CD4-positive, alpha-beta T cell treated with Interleukin-2 at 100 ng/mL for 4 hours (primary cell): Measurements from ENCODE around the gene ARID1B.
"Not testable (repeated sequence)": the region's sequence is repeated elsewhere in the genome, so short reads cannot be mapped to it uniquely, and the experiment has no call there.

Experiments
- DNase-seq: peaks from one replicate; pipeline ENCODE4 v3.0.0-alpha.2; 2020; ENCODE audit warnings: low spot score

ARID1B gene

DNA sequence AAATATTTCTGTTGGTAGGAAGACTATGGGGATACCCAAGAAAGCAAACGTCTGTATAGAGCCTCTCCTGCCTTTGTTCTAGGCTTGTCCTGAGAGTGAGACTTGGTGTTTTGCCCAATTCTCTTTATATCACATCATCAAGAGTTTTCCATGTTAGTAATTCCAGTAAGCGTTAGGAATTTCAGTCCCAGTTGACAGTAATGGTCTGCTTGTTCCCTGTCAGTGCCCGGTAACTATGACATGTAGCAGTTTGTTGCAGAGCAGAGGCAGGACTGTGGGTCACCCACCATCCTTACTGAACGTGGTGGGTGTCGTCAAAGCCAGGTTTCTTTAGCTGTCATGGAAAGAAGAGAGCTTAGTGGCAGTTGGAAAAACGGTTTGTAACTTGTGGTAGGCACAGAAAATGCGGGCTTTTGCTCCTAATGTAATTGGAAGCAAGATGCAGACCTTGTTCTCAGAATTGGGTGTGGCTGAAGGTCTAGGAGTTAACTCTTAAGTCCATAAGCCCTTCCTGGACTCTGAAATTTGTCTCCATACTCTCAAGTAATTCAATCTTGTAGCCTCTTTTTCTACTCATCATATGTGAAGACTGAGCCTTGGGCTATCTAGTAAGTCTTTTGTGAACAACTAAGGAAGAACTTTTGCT is 357.3 kb downstream of the ARID1B start:
- no peak for DNase-seq

DNA sequence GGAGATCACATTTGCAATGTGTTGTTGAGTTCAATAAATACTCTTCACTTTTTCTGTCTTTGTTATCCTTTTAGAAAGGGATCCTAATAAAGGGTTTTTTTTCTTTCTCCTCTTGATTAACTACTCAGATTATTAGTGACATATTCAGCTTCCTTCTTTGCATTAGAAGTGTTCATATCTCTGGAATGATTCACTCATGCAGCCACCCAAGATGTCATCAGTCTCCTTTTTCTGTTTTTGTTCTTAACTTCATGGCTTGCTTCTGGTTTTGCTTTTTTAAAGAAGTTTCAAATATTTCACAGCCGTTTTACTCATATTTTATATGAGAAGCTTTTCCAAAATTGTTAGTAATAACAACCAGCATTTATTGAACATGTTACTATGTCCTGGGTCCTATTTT is 358.5 kb downstream of the ARID1B start:
- DNase-seq: no peak

DNA sequence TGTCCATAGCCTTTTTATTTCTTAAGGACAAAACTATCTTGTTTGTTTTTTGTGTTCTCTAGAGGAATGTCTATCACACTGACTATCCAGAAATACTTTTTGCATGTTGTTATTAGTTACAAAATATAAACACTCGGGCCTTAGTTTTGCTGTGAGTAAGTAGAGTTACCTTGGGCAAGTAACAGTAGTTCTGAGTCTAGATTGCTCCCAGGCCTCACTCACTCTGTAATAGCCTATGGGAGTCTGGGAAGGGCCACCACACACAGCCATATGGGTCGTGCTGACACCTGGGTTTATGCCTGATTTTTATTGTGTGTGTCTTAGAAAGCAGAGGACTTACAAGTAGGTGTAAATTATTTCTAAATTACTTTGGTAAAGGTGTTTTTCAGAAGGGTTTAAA is 360.3 kb downstream of the ARID1B start:
- DNase-seq: no peak

DNA sequence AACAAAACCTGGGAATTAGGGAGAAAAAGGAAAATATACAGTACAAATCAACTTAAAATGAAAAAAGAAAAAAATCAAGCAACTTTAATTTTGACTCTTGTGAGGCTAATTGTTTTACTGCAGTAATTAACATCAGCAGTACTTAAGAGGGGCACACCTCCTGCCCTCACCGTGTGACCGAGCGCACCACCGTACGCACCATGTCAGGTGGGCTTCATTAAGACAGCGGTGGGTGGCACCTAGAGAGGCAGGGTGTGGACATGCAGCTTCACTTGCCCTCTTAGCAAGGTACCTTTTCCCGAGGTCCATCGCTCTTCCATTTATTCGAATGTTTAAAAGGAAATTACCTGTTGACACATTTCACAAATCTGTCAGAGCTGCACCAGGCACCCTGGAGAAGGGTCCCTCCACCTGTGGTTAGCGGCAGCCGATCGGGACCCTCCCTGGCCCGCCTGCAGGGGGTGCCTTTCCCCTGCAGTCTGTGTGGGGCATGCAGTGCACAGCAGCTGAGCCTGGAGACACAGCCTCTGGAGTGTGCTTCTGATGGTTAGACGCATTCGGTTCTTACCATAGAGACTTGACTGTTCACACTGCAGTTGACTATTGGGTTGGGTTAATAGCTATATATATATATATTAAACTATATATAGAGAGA is 362.0 kb downstream of the ARID1B start:
- no peak for DNase-seq

DNA sequence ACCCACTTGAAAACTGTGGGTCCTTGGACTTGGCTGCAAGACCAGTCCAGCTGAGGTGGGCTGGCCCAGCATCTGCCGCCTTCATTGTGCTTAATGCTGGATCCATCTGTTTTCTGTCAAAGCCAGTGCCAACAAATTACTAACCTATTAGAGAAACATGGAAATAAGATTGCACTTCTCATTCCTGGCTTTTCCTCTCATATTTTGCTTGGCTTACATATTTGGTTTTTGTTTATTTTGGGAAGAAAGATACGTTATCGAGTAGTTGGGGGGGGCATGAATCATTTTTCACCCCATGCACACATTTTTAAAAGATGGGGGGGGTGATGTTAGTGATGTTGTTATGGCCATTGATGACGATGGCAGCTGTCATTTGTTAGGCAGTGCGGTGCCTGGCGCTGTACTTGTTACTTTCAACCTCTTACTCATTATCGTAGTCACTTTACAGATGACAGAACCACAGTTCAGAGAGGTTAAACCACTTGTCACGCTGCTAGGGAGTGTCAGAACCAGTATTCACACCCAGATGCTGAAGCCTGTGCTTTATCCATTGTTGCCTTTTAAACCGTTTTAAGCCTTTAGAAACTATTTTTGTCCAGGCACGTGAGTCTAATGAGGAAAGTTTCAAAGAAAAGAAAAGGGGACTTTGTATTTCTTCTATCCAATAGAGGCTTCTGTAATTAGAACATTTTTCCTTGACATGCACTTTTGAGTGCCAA is 366.2 kb downstream of the ARID1B start:
- DNase-seq: peak; percentile 47

DNA sequence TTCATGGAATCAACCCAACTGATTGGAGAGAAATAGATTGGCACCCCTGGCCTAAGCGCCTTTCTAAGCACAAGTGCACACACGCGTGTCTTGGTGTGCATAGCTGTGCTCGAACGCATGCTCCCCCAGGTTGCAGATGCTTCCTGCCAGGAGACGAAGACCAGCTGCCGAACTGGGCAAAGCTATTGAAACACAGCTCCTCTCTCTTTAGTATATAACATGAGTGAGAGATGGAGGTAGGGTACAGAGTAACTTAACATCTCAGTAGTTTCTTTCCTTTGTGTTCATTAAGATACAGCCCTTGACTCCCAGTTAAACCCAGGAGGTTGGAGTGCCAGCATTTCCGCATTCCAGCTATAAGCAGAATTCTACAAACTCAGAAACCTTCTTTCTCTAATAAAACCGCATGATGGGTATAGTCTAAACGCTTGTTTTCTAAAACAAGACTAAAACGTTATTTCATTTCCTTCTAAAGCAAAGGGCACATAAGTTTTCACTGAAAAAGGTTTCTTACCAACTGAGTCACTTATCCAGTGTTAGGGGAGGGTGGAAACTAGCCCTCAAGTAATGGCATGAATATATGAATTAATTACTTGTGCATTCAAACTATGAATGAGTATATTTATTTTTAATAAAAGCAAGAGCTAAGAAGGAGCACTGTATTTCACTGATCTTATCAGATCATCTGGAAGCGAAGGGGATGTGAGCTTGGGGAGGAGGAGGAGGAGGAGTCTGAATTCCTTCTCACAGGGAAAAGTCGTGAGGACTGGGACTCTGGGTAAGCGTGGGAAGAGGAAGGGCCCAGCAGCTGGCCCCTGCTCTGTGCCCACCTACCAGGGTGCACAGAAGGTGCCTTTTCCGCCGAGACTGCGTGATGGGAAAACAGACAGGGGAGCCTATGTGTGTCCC is 367.0 kb downstream of the ARID1B start:
- DNase-seq: no peak

DNA sequence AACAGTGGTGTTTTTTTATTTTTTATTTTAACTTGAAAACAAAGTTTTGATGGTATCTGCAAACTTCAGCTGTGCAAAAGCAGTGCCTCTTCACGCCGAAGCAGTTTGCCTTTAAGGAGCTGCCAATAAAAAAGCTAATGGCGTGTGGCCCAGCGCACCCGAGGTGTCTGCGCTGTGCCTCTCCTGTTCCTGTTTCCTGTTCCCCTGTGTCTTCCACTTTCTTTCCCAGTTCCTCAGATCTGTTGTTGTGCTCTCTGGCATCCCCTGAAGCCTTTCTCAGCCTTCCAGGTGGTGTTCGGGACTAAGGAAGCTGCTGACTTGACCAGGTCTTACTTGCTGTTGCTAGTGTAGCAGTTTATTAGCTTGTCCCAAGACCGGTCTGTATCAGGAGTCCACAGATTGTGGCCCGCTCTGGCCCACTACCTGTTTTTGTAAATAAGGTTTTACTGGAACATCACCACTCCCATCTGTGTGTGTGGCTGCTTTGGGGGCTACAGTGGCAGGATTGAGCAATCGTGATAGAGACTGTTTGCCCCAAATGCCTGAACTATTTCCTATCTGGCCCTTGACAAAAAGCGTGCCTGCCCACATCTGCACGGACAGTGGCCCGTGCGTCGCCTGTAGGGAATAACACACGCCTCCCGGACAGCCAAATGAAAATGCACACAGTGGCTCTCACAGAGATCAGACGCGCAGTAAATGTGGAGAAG is 367.8 kb downstream of the ARID1B start:
- DNase-seq: no peak

DNA sequence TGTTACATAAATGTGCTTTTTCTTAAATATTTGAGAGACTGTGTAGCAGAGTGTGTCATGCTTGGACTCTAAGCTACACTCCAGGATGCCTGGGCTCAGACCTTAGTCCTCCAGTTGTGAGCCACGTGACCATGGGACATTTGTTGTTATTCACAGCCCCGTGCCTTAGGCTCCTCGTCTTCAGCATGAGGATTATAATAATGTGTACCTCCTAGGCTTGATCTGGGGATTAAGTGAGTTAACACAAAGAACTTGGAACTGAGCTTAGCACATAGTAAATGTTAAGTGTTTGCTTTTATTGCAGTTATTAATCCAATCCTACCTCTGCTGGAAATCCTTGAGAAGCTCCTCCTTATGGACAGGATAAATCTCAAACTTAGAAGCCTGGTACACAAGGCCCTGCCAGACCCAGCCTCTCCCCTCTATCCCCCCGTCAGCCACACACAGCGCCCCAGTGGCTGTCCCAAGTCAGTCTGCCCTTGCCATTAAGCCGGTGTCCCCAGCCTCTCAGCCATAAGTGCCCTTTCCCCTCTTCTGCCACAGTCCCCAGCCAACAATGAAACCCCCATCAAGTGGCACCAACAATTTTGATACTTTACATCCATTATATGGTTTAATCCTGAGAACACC is 368.6 kb downstream of the ARID1B start:
- no peak for DNase-seq

DNA sequence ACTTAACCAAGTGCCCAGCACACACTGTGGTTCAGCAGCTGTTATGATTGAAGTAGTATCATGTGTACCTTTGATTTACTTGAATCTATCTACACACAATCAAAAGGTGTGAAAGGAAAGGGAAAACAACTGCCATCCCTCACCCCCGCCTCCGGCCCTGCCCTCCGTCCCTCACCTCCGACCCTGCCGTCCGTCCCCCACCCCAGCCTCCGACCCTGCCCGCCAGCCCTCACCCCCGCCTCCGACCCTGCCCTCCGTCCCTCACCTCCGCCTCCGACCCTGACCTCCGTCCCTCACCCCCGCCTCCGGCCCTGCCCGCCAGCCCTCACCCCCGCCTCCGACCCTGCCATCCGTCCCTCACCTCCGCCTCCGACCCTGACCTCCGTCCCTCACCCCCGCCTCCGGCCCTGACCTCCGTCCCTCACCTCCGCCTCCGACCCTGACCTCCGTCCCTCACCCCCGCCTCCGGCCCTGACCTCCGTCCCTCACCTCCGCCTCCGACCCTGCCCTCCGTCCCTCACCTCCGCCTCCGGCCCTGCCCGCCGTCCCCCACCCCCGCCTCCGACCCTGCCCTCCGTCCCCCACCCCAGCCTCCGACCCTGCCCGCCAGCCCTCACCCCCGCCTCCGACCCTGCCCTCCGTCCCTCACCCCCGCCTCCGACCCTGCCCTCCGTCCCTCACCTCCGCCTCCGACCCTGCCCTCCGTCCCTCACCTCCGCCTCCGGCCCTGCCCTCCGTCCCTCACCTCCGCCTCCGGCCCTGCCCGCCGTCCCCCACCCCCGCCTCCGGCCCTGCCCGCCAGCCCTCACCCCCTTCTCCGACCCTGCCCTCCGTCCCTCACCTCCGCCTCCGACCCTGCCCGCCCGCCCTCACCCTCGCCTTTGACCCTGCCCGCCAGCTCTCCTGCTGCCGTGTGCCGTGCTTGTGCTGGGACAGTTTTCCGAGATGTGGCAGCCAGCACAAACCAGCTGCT is 370.2 kb downstream of the ARID1B start:
- not testable (repeated sequence) for DNase-seq

DNA sequence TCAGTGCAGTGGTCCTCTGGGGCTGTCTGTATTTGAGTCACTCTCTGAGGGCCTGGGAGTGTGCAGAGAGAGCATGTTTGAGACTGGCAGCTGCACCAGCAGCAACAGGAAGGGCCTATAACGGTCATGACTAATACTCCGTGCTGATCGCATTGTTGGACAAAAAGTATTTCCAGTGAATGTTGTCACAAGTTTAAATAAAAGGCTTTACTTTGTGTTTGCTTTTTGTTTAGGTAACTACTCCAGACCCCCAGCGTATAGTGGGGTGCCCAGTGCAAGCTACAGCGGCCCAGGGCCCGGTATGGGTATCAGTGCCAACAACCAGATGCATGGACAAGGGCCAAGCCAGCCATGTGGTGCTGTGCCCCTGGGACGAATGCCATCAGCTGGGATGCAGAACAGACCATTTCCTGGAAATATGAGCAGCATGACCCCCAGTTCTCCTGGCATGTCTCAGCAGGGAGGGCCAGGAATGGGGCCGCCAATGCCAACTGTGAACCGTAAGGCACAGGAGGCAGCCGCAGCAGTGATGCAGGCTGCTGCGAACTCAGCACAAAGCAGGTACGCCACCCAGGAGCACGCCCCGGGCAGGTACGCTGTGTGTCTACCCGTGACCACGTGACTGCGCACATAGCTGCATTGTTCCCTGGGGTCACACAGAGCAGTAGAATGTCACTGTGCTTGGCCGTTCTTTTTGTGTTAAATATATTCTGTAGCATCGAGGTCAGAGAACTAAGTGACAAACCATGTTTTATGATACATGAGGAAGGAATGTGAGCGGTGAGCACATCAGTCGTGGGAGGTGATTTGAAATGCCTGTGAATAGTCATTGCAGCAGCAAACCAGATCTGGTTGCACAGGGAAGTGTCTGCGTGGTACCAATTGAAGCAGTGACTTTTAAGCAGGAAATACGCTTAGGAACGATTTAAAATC is 371.5 kb downstream of the ARID1B start:
- no peak for DNase-seq

DNA sequence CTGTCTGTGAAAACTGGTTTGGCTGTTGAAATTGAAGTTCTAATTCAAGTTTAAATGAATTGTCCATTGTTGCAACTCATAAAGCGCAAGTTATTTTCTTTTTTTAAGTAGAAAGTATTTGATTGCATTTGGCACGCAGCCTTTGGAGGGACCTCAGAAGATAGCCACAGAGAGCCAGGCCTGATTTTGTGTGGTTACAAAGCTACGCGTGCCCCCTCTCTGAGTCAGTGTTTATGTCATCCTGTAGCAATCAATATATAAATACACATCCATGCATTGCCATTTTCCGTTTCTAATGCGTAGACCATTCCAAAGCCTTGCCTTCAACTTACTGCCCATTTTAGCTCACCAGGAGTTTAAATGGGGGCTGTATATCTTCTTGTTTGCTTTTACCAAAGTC is 372.9 kb downstream of the ARID1B start:
- DNase-seq: no peak

DNA sequence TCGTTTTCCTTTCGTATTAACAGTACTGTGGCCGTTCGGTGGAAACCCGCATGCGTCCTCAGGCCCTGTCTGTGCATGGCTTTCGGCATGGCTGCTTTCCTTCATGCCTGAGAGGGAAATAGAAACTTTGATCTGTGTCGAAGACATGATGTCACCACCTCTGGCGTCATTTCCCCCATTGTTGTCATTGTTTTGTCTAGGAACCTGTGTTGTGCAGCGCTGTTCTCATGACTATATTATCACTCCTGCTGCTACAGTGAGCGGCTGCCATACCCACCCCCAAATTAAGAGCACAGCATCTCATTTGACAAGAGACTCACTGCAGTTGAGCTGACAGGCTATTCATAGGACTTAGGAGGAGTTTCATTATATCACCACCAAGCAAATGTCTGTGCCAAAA is 373.9 kb downstream of the ARID1B start:
- no peak for DNase-seq

DNA sequence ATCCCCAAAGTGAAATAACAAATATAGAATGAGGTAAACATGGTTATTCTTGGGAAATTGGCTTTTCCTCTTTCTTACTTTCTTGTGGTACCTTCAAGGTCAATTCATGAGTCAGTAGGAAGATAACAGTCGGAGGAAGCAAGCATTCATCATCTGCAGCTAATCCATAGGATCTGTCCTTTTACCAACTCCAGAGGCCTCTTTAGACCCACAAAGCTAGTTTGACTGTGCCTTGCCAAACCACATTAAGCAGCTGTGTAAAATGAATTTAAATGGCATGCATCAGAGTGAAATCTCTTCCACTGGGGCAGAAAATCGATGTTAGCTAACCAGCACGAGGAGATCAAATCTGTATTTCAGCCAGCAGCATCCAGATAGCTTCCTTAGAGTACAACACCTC is 374.8 kb downstream of the ARID1B start:
- no peak for DNase-seq

DNA sequence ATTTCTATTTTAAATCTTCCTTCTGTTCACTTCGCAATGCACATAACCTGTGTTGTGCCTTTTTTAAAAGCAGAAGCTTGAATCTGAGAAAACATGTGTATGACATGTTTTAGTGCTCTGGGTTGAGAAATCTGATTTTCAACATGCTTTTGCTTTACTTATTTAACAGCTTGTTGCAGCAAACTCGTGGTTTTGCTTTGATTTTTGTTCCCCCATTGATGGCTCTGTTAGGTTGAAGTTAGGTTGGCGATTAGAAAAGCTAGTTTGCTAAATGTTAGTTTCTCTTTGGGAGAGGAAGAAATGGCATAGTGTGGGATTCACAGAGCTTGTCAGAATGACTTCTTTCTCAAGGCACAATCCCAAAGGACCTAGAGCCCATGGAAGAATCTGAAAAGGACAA is 375.4 kb downstream of the ARID1B start:
- no peak for DNase-seq

DNA sequence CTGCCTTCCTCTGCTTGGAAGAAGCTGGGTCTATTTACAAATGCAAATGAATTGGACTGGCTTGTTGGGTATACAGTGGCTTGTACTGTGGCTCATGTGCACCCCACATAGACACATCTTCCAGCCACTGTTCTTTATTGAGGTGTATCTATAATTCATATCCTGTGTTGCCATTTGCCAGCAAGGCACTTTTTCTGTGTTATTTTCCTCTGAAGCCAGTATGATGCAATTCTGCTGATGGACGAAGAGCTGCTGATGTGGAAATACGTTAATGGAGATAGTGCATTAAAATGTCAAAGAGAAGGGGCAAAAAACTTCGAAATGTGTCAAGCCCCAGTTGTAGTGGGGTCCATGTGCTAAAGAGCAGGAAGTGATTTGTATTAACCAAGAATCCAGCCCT is 378.6 kb downstream of the ARID1B start:
- DNase-seq: no peak

DNA sequence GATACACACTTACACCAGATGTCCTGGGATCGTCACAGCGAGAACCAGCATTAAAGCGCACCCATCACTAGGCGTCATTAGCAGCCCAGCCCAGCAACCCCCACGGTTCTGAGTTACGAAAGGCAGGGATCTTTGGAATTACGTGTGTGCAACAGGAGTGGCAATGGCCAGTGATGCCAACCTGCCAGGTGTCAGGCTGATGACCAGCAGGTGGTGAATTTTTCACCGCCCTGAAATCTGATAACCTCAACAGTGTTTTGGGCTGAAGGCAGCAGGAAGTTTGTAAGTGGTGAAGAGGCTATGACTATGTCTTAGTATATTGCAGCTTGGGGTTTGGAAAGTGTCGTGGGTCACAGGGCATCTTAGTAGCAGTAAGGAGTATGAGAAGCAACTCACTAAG is 380.1 kb downstream of the ARID1B start:
- DNase-seq: no peak

DNA sequence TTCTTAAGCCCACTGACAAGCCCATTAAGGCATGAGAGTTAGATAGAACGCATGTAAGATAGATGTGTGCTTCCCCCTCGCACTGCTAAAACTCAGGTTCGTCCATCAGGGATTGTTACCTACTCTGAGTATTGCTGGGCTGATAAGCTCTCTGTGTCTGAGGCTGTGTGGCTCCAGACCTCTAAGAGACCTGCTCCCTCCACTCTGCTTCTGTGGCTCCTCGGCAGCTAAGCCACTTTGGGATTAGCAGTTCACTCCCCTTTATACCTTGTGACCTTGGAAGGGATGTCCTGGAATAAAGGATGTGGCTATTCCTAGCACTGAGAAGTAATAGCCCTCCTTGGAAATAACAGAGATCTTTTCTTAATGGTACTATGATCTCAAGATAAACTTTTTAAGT is 381.3 kb downstream of the ARID1B start:
- no peak for DNase-seq

DNA sequence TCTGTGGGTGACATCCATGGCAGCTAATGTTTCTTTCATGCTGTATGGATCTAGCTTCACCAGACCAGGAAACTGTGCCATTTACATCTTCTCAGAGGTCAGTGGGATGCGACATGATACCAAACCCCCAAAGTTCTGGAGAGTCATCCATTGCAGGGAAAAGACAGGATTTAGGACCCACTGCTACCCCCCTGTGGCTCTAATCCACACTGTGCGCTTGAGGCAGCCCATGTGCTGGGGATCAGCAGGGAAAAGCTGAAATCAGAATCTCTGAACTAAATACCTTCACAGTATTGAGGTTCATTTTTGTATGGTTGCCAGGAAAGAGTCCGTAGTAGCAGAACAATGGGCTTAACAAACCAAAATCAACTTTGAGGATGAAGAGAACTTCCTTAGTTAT is 381.7 kb downstream of the ARID1B start:
- no peak for DNase-seq

DNA sequence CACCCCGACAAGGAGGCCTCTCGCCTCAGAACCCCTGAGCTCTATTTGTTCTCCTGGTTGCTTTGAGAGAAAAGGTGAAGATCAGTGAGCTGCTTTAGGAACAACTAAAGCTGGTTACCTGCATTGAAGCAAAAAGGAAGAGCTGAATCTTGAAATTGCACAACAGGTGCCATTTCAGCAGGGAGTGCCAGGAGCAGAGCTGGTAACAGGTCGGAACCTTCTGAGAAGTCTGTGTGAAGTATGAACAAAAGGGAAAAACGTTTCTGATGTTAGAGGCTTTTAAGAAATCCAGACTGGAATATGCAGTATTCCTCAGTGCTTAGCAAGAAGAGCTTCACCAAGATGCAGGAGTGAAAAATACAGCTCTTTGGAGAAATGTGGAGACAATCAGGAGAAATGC is 382.2 kb downstream of the ARID1B start:
- DNase-seq: no peak
